ENCODE data around the gene FARP1. TPM values are rescaled to one million over a fixed set of nuclear protein-coding genes. Genes with fewer than 3 reads are reported as not detected.
A peak's percentile ranks its signal among the peaks of the same experiment; 100 is the strongest.

Gene FARP1
- total RNA-seq, 1 donor = 125 TPM

DNA sequence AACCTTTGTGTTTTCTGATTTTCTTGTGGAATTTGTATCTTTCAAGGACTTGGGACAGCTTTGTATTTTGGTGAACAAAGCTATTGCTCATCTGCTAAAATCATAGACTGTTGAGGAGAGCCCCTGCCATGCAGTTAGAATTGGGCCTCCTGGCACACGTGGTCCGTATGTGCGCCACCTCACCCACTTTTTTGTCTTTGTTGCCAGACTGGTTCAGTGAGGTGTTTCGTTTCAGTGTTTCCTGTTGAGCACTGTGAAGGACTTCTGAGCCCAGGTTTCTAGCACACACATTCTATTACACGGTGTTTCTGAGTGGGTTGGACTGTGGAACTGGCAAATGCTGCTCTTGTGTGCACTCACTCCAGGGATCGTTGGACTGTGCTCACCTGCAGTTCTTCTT is 71.8 kb downstream of the FARP1 start:
- no peak overlapping the region for H3K4me3 ChIP-seq (ENCODE audit: low read depth, low read length)
- TF ChIP-seq, protein P1, sequence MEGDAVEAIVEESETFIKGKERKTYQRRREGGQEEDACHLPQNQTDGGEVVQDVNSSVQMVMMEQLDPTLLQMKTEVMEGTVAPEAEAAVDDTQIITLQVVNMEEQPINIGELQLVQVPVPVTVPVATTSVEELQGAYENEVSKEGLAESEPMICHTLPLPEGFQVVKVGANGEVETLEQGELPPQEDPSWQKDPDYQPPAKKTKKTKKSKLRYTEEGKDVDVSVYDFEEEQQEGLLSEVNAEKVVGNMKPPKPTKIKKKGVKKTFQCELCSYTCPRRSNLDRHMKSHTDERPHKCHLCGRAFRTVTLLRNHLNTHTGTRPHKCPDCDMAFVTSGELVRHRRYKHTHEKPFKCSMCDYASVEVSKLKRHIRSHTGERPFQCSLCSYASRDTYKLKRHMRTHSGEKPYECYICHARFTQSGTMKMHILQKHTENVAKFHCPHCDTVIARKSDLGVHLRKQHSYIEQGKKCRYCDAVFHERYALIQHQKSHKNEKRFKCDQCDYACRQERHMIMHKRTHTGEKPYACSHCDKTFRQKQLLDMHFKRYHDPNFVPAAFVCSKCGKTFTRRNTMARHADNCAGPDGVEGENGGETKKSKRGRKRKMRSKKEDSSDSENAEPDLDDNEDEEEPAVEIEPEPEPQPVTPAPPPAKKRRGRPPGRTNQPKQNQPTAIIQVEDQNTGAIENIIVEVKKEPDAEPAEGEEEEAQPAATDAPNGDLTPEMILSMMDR (IDR thresholded peaks at IDR 0.05; ENCODE audit: insufficient read depth, low read depth, low read length) = no peak
- no peak for DNase-seq (ENCODE audit: low read depth)

- TF ChIP-seq, protein P1 (IDR thresholded peaks at IDR 0.05; ENCODE audit: insufficient read depth, low read depth, low read length) = no peak
- DNase-seq (ENCODE audit: low read depth) = no peak
- H3K4me3 ChIP-seq (ENCODE audit: low read depth, low read length) = no peak overlapping the region
Observed at GRCh38 chr13:98215508-98215907, 72.6 kb downstream of the FARP1 start.

- DNase-seq (ENCODE audit: low read depth) = peak; percentile 80
- TF ChIP-seq, protein P1 (IDR thresholded peaks at IDR 0.05; ENCODE audit: insufficient read depth, low read depth, low read length) = no peak
- H3K4me3 ChIP-seq (ENCODE audit: low read depth, low read length) = no peak overlapping the region
Observed at GRCh38 chr13:98216135-98216565, 73.3 kb downstream of the FARP1 start.

DNA sequence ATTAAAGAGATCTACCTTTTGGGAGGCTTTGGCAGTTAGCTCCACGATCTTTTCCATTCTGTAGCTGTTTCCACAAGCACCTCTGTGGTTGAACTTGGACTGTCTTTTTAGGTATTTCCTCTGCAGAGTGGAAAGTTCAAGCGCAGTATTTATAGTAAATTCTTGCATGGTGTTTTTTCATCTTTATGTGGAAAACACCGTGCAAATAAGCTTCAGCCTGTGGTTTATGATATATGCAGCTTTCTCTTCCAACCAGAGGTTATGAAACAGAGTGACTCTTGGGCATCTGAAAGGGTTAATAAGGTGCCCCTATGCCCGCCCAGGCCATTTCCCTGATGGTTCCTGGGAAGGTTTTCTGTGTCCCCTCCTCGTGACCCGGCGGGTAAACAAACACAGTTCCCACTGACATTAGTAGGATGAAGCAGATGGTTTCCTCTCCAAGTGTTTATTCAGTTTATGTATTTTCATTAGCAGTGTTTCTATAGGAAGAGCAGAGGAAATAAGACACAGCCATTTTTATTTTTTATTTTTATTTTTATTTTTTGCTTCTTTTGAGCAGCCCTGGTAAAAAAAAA is 73.9 kb downstream of the FARP1 start:
- TF ChIP-seq, protein P1 (IDR thresholded peaks at IDR 0.05; ENCODE audit: insufficient read depth, low read depth, low read length) = no peak
- H3K4me3 ChIP-seq (ENCODE audit: low read depth, low read length) = no peak overlapping the region
- no peak for DNase-seq (ENCODE audit: low read depth)

DNA sequence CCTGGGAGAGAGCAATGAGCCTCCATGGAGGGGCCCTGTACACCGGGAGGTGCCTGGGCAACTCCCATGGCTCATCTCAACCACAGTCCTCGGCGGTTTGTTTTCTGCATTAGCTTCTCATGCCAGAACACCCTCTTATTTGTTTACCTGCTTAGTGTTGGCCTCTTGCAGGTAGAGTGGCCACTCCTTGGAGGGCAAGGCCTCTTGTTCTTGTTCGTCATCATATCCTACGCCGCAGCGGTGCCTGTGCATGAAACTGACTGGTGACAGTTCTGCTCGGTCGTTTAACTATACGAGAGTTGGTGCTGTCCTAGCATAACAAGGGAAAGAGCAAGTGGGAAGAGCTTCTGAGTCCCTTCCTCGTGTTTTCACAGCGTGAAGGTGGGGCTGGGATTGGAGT is 74.7 kb downstream of the FARP1 start:
- no peak overlapping the region for H3K4me3 ChIP-seq (ENCODE audit: low read depth, low read length)
- TF ChIP-seq, protein P1 (IDR thresholded peaks at IDR 0.05; ENCODE audit: insufficient read depth, low read depth, low read length) = no peak
- no peak for DNase-seq (ENCODE audit: low read depth)

GRCh38 chr13:98219685-98220084 is 76.8 kb downstream of the FARP1 start:
- no peak for DNase-seq (ENCODE audit: low read depth)
- TF ChIP-seq, protein P1 (IDR thresholded peaks at IDR 0.05; ENCODE audit: insufficient read depth, low read depth, low read length) = no peak
- no peak overlapping the region for H3K4me3 ChIP-seq (ENCODE audit: low read depth, low read length)

GRCh38 chr13:98220271-98220791 is 77.4 kb downstream of the FARP1 start:
- TF ChIP-seq, protein P1 (IDR thresholded peaks at IDR 0.05; ENCODE audit: insufficient read depth, low read depth, low read length) = no peak
- DNase-seq (ENCODE audit: low read depth) = no peak
- H3K4me3 ChIP-seq (ENCODE audit: low read depth, low read length) = no peak overlapping the region
